GM18498 (cell line): ENCODE measurements around the gene COL23A1.
A peak's percentile ranks its signal among the peaks of the same experiment; 100 is the strongest.

Experiments used
- ATAC-seq: cut with Tn5 transposase; IDR thresholded peaks from one replicate; pipeline ENCODE4 v1.9.1; 2021; ENCODE audit warnings: mild to moderate bottlenecking, moderate library complexity; ENCODE audit not compliant: unreplicated experiment

Gene COL23A1

DNA sequence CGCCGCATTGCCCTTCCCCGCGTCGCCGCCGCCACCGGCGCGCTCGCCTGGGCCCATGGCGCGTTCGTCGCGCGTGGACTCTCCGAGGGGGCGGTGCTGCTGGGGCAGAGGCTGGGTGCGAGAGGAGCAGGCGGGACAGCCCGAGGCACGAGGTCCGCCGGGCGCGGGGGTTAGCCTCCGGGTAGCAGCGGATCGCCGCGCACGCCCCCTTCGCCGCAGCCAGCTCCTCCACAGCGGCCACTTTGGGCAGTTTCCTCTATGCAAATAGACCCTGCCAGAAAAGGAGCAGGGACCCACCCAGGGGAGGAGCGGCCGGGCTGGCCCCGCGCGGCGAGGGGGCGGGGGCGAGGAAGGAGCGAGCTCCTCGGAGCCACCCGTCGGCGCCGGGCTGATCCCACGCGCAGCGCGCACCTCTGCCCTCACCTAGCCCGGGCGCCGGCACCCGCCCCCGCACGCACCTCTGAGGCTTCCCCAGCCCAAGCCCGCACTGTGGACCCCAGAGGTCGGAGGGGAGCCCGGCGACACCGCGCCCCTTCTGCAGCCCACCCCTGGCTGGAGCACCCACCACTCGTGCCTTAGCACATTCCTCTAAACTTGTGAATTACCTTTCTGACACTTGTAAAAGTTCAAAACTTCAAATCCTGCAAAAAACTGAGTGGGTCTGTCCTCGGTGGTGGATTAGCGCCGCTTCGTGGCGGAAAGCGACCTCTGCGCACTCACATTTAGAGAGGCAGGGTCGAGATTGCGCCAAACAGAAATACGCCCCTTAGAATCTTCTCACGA, at the start of gene COL23A1:
COL23A1 (minus strand) TSS at position 253 of the 783 bp plus-strand sequence.
- peak; percentile 69 for ATAC-seq

GRCh38 chr5:178637356-178638074, 47.3 kb upstream of the COL23A1 start:
- no peak for ATAC-seq

- no peak for ATAC-seq
Measured at GRCh38 chr5:178632285-178632684, 42.1 kb upstream of the COL23A1 start.

DNA sequence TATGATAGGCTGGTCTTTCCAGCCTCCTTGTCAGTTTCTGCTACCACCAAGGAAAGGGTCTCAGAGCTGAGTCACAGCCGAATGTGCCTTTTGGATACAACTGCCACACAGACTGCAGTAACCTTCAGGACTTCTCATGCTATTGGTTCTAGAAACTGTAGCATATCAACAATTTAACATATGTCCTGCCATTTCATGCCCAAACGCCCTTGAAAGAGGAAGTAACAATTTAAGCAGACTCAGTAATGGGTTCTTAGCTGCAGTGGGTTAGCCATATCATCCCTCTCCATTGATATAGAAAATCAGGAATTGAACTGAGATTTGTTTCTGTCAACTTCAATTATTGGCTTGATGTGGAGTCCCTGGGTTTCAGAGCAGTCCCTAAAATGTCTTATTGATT, 40.8 kb upstream of the COL23A1 start:
- no peak for ATAC-seq

DNA sequence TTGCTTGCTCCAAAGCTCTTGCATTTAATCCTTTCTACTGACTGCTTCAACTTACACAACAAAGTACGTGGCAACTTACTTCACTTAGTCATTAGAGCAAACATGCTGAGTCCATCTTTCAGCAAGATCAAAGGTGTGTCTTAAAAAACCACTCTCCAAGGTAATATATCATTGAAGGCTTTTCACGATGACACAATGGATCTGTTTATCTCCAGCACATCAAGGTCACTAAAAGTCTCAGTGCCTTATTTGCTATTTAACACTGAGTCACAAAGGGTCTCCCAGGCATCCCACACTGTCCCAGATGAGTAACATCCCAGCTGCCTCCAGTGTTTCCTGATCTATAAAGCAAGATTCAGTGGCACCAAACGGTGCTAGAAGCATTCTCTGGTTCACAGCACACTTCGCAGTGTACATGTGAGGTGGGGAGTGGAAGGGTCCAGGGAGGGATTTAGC, 40.3 kb upstream of the COL23A1 start:
- ATAC-seq, result no peak

DNA sequence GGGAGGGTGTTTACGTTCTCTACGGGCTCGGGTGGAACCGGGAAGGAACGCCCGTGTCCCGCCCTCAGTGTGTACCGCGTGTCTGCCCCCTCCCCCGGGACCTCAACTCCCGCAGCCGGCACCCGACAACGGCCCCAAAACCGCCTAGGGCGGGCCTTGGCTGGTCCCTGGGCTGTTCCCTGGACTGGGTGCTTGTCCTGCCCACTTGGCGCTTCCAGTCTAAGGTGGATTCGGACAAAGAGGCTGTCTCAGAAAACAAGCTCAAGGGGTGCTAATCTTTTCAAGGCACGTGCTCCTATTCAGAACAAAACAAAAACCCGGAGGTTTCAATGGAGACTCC, 37.0 kb upstream of the COL23A1 start:
- no peak for ATAC-seq

- peak; percentile 84 for ATAC-seq
Measured at GRCh38 chr5:178626484-178627258, 36.5 kb upstream of the COL23A1 start, which contains the start of gene CLK4. TSS of gene CLK4 (minus strand) at chr5:178627050. CDS start at chr5:178623416, 3,634 bp downstream.

DNA sequence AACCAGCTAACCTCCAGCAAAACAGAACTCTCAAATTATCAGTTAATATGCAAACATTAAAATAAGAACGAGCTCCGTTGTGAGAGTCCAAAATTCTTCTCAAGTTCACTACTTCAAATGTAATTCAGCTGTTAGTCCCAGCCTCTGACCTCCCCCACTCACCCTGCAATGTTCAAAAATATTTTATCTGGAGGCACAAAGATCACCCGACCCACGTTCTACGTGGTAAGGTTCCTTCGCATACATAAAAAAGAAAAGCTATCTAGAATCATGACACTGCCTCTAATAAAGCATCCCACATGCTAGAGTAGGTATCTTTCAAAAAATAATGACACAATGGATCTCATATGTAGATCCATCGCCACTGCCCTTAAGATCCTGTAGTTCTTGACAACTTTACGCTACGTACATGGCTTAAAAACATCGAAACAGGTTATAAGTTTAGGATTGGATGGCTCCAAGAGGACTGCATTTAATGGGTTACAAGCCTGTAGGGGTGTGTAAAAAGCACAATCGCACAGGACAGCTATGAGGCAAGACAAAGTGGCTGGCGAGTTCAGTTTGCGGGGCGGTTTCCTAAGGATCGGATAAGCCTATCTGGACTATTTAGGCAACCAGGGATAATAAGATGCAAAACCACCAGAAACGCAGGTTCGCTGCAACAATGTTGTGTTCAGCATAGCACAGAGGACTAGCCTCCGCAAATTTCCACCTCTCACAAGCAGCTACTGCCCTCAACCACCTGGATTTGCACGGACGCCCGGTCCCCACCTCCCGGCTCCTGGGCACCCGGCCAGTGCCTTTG, 35.7 kb upstream of the COL23A1 start:
- peak; percentile 17 for ATAC-seq

- no peak for ATAC-seq
Measured at GRCh38 chr5:178624631-178625546, 34.7 kb upstream of the COL23A1 start.

DNA sequence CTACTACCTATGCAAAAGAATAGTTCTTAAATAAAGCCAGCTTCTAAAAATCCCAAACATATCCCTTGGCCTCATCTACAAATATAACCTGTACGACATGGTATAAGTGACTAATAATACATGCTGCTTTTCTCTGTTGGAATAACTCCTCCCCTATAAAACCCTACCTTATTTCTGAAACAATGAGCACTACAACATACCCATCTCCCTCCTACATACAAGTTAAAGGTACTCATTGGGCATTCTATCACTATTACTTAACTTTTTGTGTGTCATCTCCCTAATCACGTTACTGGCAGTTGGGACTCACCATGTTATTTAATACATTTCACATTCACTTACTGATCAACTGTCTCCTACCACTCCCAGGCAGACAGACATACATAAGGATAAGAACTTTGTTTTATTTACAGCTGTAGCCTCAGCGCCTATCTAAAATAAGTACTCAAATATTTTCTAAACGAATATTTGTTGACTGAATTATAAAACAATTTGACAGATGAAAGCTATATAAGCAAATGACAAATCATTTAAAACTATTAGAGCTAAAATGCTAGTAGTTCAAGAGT, 32.6 kb upstream of the COL23A1 start:
- ATAC-seq, result no peak

DNA sequence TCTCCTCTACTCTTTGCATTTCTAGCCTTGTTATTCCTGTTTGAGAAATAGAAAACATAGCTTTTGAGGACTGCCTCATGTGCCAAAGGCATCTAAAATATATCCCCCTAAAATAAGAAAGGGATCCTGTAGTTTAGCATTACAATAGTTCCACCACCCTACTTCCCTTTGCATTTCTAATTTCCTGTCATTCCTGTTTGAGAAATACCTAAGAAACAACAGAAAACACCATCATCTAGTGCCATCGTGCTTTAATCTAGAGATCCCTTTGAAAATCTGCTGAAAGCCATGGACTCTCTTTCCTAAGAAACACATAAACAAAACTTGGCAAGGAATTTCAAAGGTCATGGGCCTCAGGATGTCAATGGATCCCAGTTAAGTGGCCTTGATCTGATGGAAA, 29.2 kb upstream of the COL23A1 start:
- no peak for ATAC-seq

DNA sequence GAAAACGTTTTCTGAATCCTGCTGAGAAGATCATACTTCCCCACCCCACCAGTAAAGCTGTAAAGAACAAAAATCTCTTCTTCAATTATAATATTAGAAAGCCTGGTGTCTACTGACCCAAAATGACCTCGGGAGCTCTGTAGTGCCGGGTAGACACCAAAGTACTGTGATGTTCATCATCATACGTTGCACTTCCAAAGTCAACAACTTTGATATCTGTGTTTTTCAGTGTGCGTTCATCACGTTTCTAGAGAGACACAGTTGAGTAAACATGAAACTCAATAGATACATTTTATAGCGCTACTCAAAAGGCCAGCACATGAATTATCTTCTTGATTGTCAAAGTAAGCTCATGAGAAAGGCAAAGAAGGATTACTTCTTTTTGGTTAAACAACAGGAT, 22.1 kb upstream of the COL23A1 start:
- no peak for ATAC-seq

GRCh38 chr5:178606269-178606668, 16.1 kb upstream of the COL23A1 start:
- no peak for ATAC-seq

GRCh38 chr5:178605788-178606187, 15.6 kb upstream of the COL23A1 start:
- ATAC-seq, result no peak

- no peak for ATAC-seq
Measured at GRCh38 chr5:178602752-178603151, 12.6 kb upstream of the COL23A1 start.

- no peak for ATAC-seq
Measured at GRCh38 chr5:178595750-178596149, 5.6 kb upstream of the COL23A1 start.

DNA sequence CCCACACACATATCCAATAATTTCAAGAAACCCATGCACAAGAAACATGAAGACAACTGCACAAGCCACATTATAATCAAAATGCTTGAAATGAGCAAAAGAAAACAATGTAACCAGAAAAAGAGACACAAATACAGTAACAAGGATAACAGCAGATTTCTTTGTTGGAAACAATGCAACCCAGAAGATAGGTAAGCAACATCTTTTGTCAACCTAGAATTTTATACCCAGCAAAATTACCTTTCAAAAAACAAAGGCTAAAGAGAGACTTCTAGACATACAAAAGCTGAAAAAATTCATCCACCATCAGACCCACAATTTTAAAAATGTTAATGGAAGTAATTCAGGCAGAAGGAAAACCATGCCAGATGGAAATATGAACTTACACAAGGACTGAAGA, 5.0 kb upstream of the COL23A1 start:
- ATAC-seq, result no peak

DNA sequence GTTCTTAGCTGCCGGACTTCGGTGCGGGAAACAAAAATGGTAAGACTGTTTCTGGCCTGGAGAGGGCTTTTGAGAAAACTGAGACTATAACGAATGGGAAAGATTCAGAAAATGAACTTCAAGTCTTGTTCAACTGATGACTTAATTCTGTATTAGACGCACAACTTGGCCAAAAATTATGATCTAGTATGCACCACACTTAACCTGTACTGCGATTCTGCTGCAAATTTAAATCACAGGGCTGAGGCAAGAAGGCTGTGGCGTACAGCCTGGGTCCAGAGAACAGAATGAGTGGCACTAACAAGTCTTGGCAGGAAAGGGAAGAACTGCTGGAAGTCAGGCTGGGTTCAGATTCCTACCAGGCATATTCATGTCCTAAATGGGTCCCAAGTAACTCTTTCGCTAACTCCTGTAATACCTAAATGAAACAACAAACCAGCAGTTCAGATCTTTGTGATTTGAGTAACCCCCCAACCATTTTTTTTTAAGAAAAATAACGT, 781 bp upstream of the COL23A1 start:
- ATAC-seq, result no peak
